Activated CD4-positive, alpha-beta memory T cell treated with anti-CD3 and anti-CD28 coated beads for 36 hours (primary cell): ENCODE results near the gene MXI1. TPM values are rescaled to one million over a fixed set of nuclear protein-coding genes. Genes with fewer than 3 reads are reported as not detected.

ENCODE experiments used
- CTCF ChIA-PET: fragments of 350-600 bp; sonication (Branson Sonifier 250); formaldehyde crosslinking; loops from one replicate; lab custom pipeline; 2021; ENCODE audit warnings: antibody characterized with exemption, inconsistent platforms; lab: Charles Lee
- POLR2A ChIA-PET: fragments of 350-600 bp; sonication (Branson Sonifier 250); formaldehyde crosslinking; loops from one replicate; lab custom pipeline; 2021; ENCODE audit warnings: antibody characterized with exemption; lab: Charles Lee
- DNase-seq: peaks from one replicate; pipeline ENCODE4 v3.0.0-alpha.2; 2020
- H3K27ac Mint-ChIP-seq: one replicate; pipeline ENCODE4 v1.8.0; 2021; ENCODE audit warnings: mixed read lengths
- H3K27me3 Mint-ChIP-seq: one replicate; pipeline ENCODE4 v1.8.0; 2021; ENCODE audit warnings: mixed read lengths
- H3K36me3 Mint-ChIP-seq: one replicate; pipeline ENCODE4 v1.8.0; 2021; ENCODE audit warnings: mixed read lengths
- H3K4me1 Mint-ChIP-seq: one replicate; pipeline ENCODE4 v1.8.0; 2021; ENCODE audit warnings: low read depth, mixed read lengths
- H3K4me3 Mint-ChIP-seq: one replicate; pipeline ENCODE4 v1.8.0; 2021; ENCODE audit warnings: mild to moderate bottlenecking, mixed read lengths
- H3K9me3 Mint-ChIP-seq: one replicate; pipeline ENCODE4 v1.8.0; 2021; ENCODE audit warnings: mixed read lengths
- intact Hi-C: fragments of 100-400 bp; cut with micrococcal nuclease; formaldehyde crosslinking; loops from one replicate; pipeline ENCODE4 v1.15.1; 2023
- total RNA-seq, 2 experiments: library from RNA; stranded (reverse); gene quantifications; one replicate each; pipeline ENCODE4 v1.2.3, GENCODE V29; 2021

MXI1 gene
- total RNA-seq, 2 experiments from 2014 or later: 29.3 to 33.1 TPM

DNA sequence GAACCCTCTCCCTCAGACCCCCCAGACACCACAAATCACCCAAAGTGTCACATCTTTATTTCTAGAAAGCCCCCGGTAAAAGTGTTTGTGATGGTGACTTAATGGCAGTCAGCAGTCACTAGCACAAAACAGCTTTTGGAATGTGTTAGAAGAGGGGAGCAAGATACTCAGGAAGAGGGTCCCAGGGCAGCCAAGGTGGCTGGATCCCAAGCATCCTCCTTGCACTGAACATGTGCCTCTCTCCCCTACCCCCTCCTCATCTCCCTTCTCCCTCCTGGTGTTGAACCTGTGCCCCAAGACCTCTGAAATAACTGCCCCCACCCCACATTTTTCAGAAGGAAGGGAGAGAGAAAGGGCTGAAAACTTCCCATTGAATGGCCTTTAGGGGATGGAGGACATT lies 37.8 kb upstream of the MXI1 start:
- H3K36me3 Mint-ChIP-seq: no peaks in the 10 kb centered on the region
- peaks cover 37% of the 10 kb centered on the region for H3K4me1 Mint-ChIP-seq
- CTCF ChIA-PET: no interaction called here
- no peak overlapping the region for H3K4me3 Mint-ChIP-seq
- POLR2A ChIA-PET: no interaction called here
- no peaks in the 10 kb centered on the region for H3K9me3 Mint-ChIP-seq
- no peak overlapping the region for H3K27ac Mint-ChIP-seq
- peaks cover 63% of the 10 kb centered on the region for H3K27me3 Mint-ChIP-seq
- no peak for DNase-seq
- intact Hi-C loops: no loop called here

DNA sequence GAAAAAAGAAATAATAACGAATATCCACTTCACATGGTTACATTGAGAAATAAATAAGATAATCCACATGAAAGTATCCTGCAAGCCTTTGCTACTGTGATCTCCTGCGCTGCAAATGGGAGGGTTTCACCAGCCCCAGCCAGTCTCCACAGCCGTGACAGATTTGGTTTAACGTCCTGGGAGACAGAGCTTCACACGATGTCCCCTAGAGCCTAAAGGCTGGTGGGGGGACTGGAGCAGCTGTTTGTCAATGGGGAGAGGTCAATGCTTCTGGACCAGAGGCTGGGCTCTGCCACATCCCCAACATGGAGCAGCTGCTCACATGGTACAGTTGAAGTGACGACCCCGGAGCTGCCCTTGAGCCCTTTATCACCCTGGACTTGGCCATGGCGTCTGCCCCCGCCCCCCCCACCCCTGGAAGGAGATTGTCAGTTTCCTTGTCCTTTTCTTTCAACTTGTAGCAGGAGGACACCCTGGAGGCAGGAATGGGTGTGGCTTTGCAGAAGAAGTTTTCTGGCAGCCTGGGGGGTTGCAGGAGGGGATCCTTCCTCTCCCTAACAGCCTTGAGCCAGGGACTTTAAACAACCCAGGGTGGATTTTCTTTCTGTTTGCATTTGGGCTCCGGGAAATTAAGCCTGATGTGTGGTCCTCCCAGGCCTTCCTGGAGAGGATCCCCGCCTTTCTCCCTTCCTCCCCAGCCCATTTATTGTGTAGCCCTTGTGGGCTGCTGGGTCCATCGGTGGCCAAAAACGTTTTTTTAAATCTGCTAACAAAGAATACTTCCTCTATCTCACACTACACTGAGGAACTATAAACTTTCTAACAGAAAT lies 37.0 kb upstream of the MXI1 start:
- Mint-ChIP-seq H3K9me3 (no peaks in the 10 kb centered on the region), H3K4me3 (no peak overlapping the region), H3K27ac (no peak overlapping the region), H3K27me3 (peaks cover 59% of the 10 kb centered on the region), H3K36me3 (no peaks in the 10 kb centered on the region), H3K4me1 (peaks cover 33% of the 10 kb centered on the region)
- ChIA-PET CTCF (interaction anchor here (0.7 kb wide), 1 partner anchor 213 kb away, joined by 4 read pairs; no protein-coding TSS in a partner anchor), POLR2A (no interaction called here)
- intact Hi-C loops: no loop called here
- DNase-seq: no peak

DNA sequence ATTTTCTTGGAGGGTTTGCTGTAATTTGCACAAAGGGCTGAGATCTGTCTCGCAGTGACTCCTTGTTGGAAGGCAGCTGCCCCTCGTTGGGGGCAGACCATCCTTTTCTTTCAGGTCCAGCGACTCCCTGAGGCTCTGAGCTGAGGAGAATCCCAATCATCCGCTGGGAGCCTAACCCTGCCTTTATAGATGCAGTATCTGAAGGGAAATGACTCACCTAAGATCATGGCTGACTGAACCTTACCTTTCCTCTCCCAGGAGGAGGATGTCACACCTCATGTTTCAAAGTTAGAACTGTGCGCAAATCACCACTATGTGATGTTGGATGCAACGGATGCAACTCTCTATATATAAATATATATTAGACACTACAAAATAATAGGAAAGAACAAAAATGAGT lies 36.4 kb upstream of the MXI1 start:
- H3K27ac Mint-ChIP-seq: no peak overlapping the region
- H3K9me3 Mint-ChIP-seq: no peaks in the 10 kb centered on the region
- POLR2A ChIA-PET: no interaction called here
- intact Hi-C loops: no loop called here
- no peak overlapping the region for H3K4me3 Mint-ChIP-seq
- peaks cover 53% of the 10 kb centered on the region for H3K27me3 Mint-ChIP-seq
- CTCF ChIA-PET: interaction anchor here (0.7 kb wide), 1 partner anchor 214 kb away, joined by 4 read pairs; no protein-coding TSS in a partner anchor
- DNase-seq: no peak
- peaks cover 26% of the 10 kb centered on the region for H3K4me1 Mint-ChIP-seq
- H3K36me3 Mint-ChIP-seq: no peaks in the 10 kb centered on the region

DNA sequence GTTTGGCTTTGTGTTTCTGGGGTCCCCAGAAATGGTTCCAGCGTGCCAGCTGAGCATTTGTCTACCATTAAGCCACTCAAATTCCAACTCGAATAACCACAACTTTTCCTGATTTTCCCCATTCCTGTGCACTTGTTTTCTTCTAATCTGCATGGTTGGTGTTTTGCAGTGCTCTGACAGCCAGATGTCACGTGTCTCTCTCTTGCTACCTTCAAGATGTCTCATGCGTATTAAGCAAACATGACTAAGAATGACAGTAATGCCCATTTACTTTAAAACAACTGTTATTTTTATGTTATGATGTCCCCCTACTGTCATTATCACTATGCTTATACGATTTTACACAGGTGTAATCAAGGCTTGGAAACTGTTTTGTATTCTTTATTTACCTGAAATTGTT lies 35.2 kb upstream of the MXI1 start:
- no peak overlapping the region for H3K4me3 Mint-ChIP-seq
- intact Hi-C loops: no loop called here
- ChIA-PET POLR2A (no interaction called here), CTCF (no interaction called here)
- H3K27ac Mint-ChIP-seq: no peak overlapping the region
- no peaks in the 10 kb centered on the region for H3K9me3 Mint-ChIP-seq
- H3K4me1 Mint-ChIP-seq: peaks cover 24% of the 10 kb centered on the region
- H3K36me3 Mint-ChIP-seq: no peaks in the 10 kb centered on the region
- H3K27me3 Mint-ChIP-seq: peaks cover 51% of the 10 kb centered on the region
- DNase-seq: no peak

DNA sequence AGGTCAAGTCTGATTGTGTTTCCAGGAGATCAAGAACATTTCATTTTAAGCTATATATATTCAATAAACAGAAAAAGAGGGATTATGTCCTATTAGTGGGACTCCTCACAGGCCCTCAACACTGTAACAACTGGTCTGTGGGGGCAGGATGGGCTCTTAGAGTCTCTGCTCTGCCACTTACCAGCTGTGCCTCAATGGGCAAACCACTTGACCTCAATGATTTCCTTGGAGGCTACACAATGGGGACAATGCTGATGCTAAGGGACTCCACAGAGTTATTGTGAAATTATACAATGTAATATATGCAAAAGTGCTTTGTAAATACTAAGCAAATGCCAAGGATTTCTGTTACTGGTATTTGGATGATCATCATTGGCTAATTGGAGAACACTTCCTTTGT lies 33.2 kb upstream of the MXI1 start:
- Mint-ChIP-seq H3K9me3 (no peaks in the 10 kb centered on the region), H3K4me1 (peaks cover 10% of the 10 kb centered on the region), H3K36me3 (no peaks in the 10 kb centered on the region), H3K27me3 (peaks cover 44% of the 10 kb centered on the region), H3K27ac (no peak overlapping the region), H3K4me3 (no peak overlapping the region)
- POLR2A ChIA-PET: no interaction called here
- CTCF ChIA-PET: interaction anchor here (0.7 to 3.5 kb wide), 2 partner anchors 36 to 628 kb away, joined by 4 to 10 read pairs; no protein-coding TSS in a partner anchor
- no peak for DNase-seq
- intact Hi-C loops: no loop called here

DNA sequence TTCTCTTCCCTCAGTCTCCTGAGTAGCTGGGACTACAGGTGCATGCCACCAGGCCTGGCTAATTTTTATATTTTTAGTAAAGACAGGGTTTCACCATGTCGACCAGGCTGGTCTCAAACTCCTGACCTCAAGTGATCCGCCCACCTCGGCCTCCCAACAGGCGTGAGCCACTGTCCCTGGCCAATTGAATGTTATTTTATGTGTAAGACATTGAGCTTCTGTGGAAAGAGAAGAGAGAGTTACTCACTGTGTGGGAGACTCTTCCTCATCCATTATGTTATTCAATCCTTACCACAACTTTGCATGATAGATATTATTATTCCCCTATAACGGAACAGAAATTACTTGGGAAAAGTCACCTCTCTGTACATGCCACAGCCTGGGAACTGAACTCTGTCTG lies 32.6 kb upstream of the MXI1 start:
- Mint-ChIP-seq H3K4me1 (peaks cover 7% of the 10 kb centered on the region), H3K9me3 (no peaks in the 10 kb centered on the region), H3K36me3 (no peaks in the 10 kb centered on the region), H3K27ac (no peak overlapping the region), H3K4me3 (no peak overlapping the region), H3K27me3 (peaks cover 42% of the 10 kb centered on the region)
- CTCF ChIA-PET: interaction anchor here (3.5 kb wide), 1 partner anchor 37 kb away, joined by 10 read pairs; no protein-coding TSS in a partner anchor
- intact Hi-C loops: no loop called here
- no peak for DNase-seq
- POLR2A ChIA-PET: no interaction called here

DNA sequence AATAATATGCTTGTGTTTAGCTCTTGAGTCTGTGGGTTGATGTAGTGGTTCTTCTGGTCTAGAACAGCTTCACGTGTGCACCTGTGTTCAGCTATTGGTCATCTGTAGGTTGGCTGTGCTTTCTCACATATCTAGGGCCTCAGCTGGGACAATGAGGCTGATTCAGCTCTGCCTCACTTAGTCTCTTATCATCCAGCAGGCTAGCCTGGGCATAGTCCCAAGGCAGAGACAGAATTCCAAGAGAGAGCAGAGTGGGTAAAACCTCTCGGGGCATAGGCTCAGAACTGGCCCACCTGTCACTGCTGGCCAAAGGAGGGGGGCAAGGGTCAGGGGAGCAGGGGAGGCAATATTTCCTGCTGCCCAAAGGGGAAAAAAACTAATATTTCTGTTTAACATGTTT lies 32.0 kb upstream of the MXI1 start:
- Mint-ChIP-seq H3K36me3 (no peaks in the 10 kb centered on the region), H3K4me3 (no peak overlapping the region), H3K4me1 (peaks cover 6% of the 10 kb centered on the region), H3K27me3 (peaks cover 37% of the 10 kb centered on the region), H3K27ac (no peak overlapping the region), H3K9me3 (no peaks in the 10 kb centered on the region)
- POLR2A ChIA-PET: no interaction called here
- DNase-seq: no peak
- intact Hi-C loops: no loop called here
- CTCF ChIA-PET: interaction anchor here (0.5 to 3.5 kb wide), 2 partner anchors 37 to 214 kb away, joined by 3 to 10 read pairs; no protein-coding TSS in a partner anchor

DNA sequence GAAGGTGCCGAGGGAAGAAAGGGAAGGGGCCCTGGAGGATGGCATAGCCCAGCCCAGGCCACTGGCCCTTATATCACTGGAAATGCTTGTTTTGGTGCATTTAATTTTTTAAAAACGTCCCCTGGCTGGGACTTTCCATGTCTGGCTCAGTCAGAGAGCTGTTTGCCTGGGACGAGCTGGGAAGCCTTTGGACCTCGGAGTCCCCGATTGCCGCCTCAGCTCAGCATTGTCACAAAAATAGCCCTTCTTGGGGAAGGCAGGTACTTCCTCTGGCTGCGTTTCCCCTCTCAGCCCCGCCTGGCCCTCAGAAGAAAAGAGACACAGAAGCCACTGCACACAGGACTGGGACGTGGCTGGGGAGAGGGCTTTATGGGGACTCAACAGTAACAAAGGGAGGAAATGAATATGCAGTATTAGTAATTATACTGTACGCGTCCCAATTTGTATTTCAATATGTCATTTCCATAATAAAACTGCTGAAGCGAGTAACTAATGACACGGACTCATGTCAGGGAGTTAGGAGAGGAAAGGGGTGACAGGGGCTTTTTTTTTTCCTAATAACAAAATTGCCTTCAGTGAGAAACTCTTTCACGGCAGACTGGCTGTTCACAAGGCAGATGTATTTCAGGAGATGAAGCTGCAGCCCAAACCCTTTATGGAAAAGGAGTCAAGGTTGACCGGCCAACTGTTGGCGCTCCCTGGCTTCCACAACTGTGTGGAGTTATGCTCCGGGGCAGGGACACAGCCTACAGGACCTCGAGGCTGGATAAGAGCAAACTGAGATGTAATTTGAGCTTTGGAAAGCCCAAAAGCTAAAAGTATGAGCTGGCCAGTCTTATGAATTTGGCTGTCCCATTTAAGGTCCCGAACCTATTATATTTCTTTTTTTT lies 31.0 kb upstream of the MXI1 start:
- ChIA-PET POLR2A (no interaction called here), CTCF (interaction anchor here (0.6 to 3.5 kb wide), 2 partner anchors 38 kb away, joined by 3 to 10 read pairs; no protein-coding TSS in a partner anchor)
- DNase-seq: no peak
- Mint-ChIP-seq H3K4me1 (peaks cover under 1% of the 10 kb centered on the region), H3K27ac (no peak overlapping the region), H3K27me3 (peaks cover 30% of the 10 kb centered on the region), H3K36me3 (no peaks in the 10 kb centered on the region), H3K4me3 (no peak overlapping the region), H3K9me3 (no peaks in the 10 kb centered on the region)
- intact Hi-C loops: no loop called here

DNA sequence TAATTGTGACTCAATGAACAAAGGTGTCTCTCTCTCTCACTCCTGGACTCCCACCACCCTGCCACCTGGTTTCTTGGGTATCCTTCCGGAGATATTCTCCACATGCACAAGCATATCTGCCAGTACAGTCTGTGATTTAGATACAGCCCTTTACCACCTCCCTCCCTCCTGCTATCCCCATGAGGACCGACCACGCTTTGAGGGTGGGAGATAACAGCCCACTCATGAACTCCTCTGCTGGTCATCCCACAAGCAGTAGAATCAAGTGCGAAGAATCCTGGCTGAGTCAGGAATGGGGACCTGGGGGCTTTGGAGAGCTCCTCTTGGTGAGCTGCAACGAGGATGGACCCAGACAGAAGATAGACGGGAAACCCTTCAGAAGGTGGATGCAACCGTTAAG lies 28.2 kb upstream of the MXI1 start:
- Mint-ChIP-seq H3K27me3 (peaks cover 23% of the 10 kb centered on the region), H3K27ac (no peak overlapping the region), H3K36me3 (no peaks in the 10 kb centered on the region), H3K9me3 (no peaks in the 10 kb centered on the region), H3K4me3 (no peak overlapping the region), H3K4me1 (no peaks in the 10 kb centered on the region)
- ChIA-PET CTCF (interaction anchor here (0.7 kb wide), 1 partner anchor 17 kb away, joined by 6 read pairs; no protein-coding TSS in a partner anchor), POLR2A (no interaction called here)
- intact Hi-C loops: no loop called here
- no peak for DNase-seq

DNA sequence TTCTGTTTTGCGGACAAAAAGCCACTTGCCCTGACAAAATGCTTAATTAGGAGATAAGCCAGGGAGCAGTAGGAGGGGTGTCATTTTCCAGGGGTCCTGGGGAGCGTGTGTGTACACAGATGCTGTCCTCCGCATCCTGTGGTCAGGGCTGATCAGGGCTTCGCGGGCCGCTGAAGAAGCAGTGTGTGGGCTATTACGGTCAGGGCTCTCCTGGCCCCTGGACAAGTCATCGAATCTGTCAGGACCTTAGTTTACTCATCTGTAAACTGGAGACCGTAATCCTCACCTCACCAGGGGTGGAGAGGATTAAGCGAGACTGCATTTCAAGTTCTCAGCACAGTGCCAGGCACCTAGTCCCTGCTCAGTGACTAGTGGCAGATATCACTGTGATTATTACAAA lies 26.0 kb upstream of the MXI1 start:
- H3K27me3 Mint-ChIP-seq: peaks cover 17% of the 10 kb centered on the region
- H3K4me1 Mint-ChIP-seq: no peaks in the 10 kb centered on the region
- CTCF ChIA-PET: no interaction called here
- no peak overlapping the region for H3K27ac Mint-ChIP-seq
- H3K9me3 Mint-ChIP-seq: no peaks in the 10 kb centered on the region
- no peak for DNase-seq
- intact Hi-C loops: no loop called here
- H3K36me3 Mint-ChIP-seq: no peaks in the 10 kb centered on the region
- POLR2A ChIA-PET: no interaction called here
- no peak overlapping the region for H3K4me3 Mint-ChIP-seq

DNA sequence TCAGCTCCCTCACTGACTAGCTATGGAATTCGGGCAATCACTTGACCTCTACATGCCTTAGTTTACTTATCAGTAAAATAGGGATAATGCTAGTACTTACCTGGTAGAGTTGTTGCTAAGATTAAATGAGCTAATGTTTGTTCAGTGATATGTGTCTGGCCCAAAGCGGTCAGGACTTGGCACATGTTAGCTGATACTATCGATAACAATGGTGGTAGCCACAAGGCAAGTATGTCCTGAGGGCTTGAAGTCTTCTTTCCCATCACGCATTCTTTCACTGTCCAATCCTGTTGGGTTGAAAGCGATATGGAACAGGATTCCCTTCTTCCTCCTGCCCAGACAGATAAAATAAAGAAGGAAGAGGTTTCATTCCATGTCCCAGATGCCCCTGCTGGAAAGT lies 25.5 kb upstream of the MXI1 start:
- H3K4me1 Mint-ChIP-seq: no peaks in the 10 kb centered on the region
- ChIA-PET CTCF (no interaction called here), POLR2A (no interaction called here)
- H3K4me3 Mint-ChIP-seq: no peak overlapping the region
- peaks cover 17% of the 10 kb centered on the region for H3K27me3 Mint-ChIP-seq
- no peak overlapping the region for H3K27ac Mint-ChIP-seq
- no peaks in the 10 kb centered on the region for H3K9me3 Mint-ChIP-seq
- DNase-seq: no peak
- no peaks in the 10 kb centered on the region for H3K36me3 Mint-ChIP-seq
- intact Hi-C loops: no loop called here

DNA sequence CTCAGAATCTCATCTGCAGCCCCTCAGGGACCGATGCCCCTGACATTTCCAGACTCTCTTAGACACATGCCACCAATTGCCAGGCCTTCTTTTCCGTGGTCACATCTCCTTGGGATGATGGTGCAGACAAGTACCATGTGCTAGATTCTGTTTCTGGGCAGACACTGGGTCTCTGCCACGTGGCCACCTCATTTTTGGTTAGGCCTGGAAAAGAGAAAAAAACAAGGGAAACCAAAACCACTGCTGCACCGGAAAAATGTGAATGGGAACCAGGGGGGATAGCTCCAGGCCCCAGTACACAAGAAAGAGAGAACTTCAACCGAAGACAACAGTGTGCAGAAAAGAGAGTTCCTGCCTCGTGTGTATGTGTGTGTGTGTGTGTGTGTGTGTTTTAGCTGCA lies 23.0 kb upstream of the MXI1 start:
- CTCF ChIA-PET: no interaction called here
- Mint-ChIP-seq H3K4me3 (no peak overlapping the region), H3K4me1 (no peaks in the 10 kb centered on the region), H3K36me3 (no peaks in the 10 kb centered on the region), H3K27ac (no peak overlapping the region), H3K9me3 (no peaks in the 10 kb centered on the region), H3K27me3 (peaks cover 6% of the 10 kb centered on the region)
- POLR2A ChIA-PET: no interaction called here
- intact Hi-C loops: no loop called here
- no peak for DNase-seq
